CD4-positive, alpha-beta T cell treated with Interleukin-17A for 1 hour (primary cell): ENCODE data around the gene PRTN3.
"Not testable (repeated sequence)": the region's sequence is repeated elsewhere in the genome, so short reads cannot be mapped to it uniquely, and the experiment has no call there.

Experiments used
- DNase-seq: peaks from one replicate; pipeline ENCODE4 v3.0.0-alpha.2; 2020

PRTN3 gene

GRCh38 chr19:868458-869244 lies 27.9 kb downstream of the PRTN3 start:
- DNase-seq, result no peak

- DNase-seq, result no peak
Observed at GRCh38 chr19:869245-870177, 28.7 kb downstream of the PRTN3 start.

GRCh38 chr19:870314-870713 lies 29.5 kb downstream of the PRTN3 start:
- DNase-seq, result no peak

- DNase-seq, result no peak
Observed at GRCh38 chr19:870963-871401, 30.2 kb downstream of the PRTN3 start.

- DNase-seq, result no peak
Observed at GRCh38 chr19:871446-872265, 30.9 kb downstream of the PRTN3 start.

- DNase-seq, result peak; percentile 90
Observed at GRCh38 chr19:872266-872951, 31.6 kb downstream of the PRTN3 start.

GRCh38 chr19:873084-873483 lies 32.3 kb downstream of the PRTN3 start:
- DNase-seq, result peak; percentile 92

- DNase-seq, result no peak
Observed at GRCh38 chr19:873561-874041, 32.8 kb downstream of the PRTN3 start.

GRCh38 chr19:875265-875879 lies 34.6 kb downstream of the PRTN3 start:
- no peak for DNase-seq

- DNase-seq, result no peak
Observed at GRCh38 chr19:876089-876488, 35.3 kb downstream of the PRTN3 start.

GRCh38 chr19:876780-877314 lies 36.0 kb downstream of the PRTN3 start:
- DNase-seq, result no peak

- not testable (repeated sequence) for DNase-seq
Observed at GRCh38 chr19:877992-878660, 37.3 kb downstream of the PRTN3 start.

- not testable (repeated sequence) for DNase-seq
Observed at GRCh38 chr19:878751-879561, 38.2 kb downstream of the PRTN3 start.

- no peak for DNase-seq
Observed at GRCh38 chr19:879711-880438, 39.1 kb downstream of the PRTN3 start.

GRCh38 chr19:881385-882071 lies 40.7 kb downstream of the PRTN3 start:
- DNase-seq, result no peak

- no peak for DNase-seq
Observed at GRCh38 chr19:882871-883497, 42.2 kb downstream of the PRTN3 start.

GRCh38 chr19:883661-884211 lies 42.9 kb downstream of the PRTN3 start:
- DNase-seq, result no peak
